Trophoblast cell (in vitro differentiated cells and primary cell): Measurements from ENCODE around the gene KPNA4.

Experiments
- DNase-seq, 2 donors: peaks; one replicate each; pipeline ENCODE4 v3.0.0-alpha.2; 2016
- H2AFZ ChIP-seq: 2 replicates; pipeline ENCODE4 v1.6.1; 2013; ENCODE audit warnings: low read length, moderate library complexity, mild to moderate bottlenecking; ENCODE audit not compliant: insufficient read depth, poor library complexity
- H2AK5ac ChIP-seq: 2 replicates; pipeline ENCODE4 v1.6.1; 2013; ENCODE audit warnings: mild to moderate bottlenecking, low read length
- H2BK120ac ChIP-seq: 2 replicates; pipeline ENCODE4 v1.6.1; 2013; ENCODE audit warnings: low read length, mild to moderate bottlenecking, moderate library complexity; ENCODE audit not compliant: insufficient read depth, poor library complexity
- H2BK12ac ChIP-seq: 2 replicates; pipeline ENCODE4 v1.6.1; 2013; ENCODE audit warnings: mild to moderate bottlenecking, low read length, moderate library complexity
- H2BK5ac ChIP-seq: 2 replicates; pipeline ENCODE4 v1.6.1; 2013; ENCODE audit warnings: low read length, low read depth, moderate library complexity, mild to moderate bottlenecking; ENCODE audit not compliant: poor library complexity
- H3K14ac ChIP-seq: 2 replicates; pipeline ENCODE4 v1.6.1; 2013; ENCODE audit warnings: mild to moderate bottlenecking, low read length
- H3K18ac ChIP-seq: 2 replicates; pipeline ENCODE4 v1.6.1; 2013; ENCODE audit warnings: mild to moderate bottlenecking, low read length
- H3K23ac ChIP-seq: 2 replicates; pipeline ENCODE4 v1.6.1; 2013; ENCODE audit warnings: low read length
- H3K27ac ChIP-seq: 2 replicates; pipeline ENCODE4 v1.5.1; 2013; ENCODE audit warnings: low read depth, mild to moderate bottlenecking, inconsistent platforms, low read length, moderate library complexity
- H3K27me3 ChIP-seq: 2 replicates; pipeline ENCODE4 v1.6.1; 2013; ENCODE audit warnings: inconsistent platforms, mild to moderate bottlenecking, low read length, moderate library complexity; ENCODE audit not compliant: insufficient read depth
- H3K36me3 ChIP-seq, 2 experiments: 1 replicate in 1 of 2; 2 replicates in 1 of 2; pipeline ENCODE4 v1.6.1; 2013; ENCODE audit warnings: low read length in 2 of 2, mild to moderate bottlenecking in 2 of 2, moderate library complexity in 1 of 2; ENCODE audit not compliant: insufficient read depth in 2 of 2, control insufficient read depth in 1 of 2
- H3K4ac ChIP-seq: 2 replicates; pipeline ENCODE4 v1.6.1; 2013; ENCODE audit warnings: low read depth, mild to moderate bottlenecking, low read length, moderate library complexity
- H3K4me1 ChIP-seq, 2 experiments: 1 replicate in 1 of 2; 2 replicates in 1 of 2; pipeline ENCODE4 v1.6.1; 2013; ENCODE audit warnings: low read length in 2 of 2, mild to moderate bottlenecking in 2 of 2, moderate library complexity in 1 of 2; ENCODE audit not compliant: insufficient read depth in 2 of 2, control insufficient read depth in 1 of 2
- H3K4me2 ChIP-seq: 2 replicates; pipeline ENCODE4 v1.6.1; 2013; ENCODE audit warnings: inconsistent platforms, mild to moderate bottlenecking, low read length, moderate library complexity
- H3K4me3 ChIP-seq: 2 replicates; pipeline ENCODE4 v1.5.1; 2013; ENCODE audit warnings: mild to moderate bottlenecking, low read depth, low read length, inconsistent platforms
- H3K79me1 ChIP-seq: one replicate; pipeline ENCODE4 v1.6.1; 2013; ENCODE audit warnings: low read length
- H3K79me2 ChIP-seq: 2 replicates; pipeline ENCODE4 v1.6.1; 2013; ENCODE audit warnings: low read length, mild to moderate bottlenecking; ENCODE audit not compliant: control insufficient read depth, insufficient read depth, poor library complexity
- H3K9ac ChIP-seq: 2 replicates; pipeline ENCODE4 v1.6.1; 2013; ENCODE audit warnings: mild to moderate bottlenecking, low read length
- H3K9me3 ChIP-seq: 2 replicates; pipeline ENCODE4 v1.6.1; 2013; ENCODE audit warnings: low read depth, mild to moderate bottlenecking, control low read depth, inconsistent platforms, low read length; ENCODE audit not compliant: insufficient read depth
- H4K12ac ChIP-seq: 2 replicates; pipeline ENCODE4 v1.6.1; 2013; ENCODE audit warnings: low read depth, mild to moderate bottlenecking, low read length, moderate library complexity
- H4K8ac ChIP-seq: 2 replicates; pipeline ENCODE4 v1.6.1; 2013; ENCODE audit warnings: low read depth, mild to moderate bottlenecking, low read length, moderate library complexity
- H4K91ac ChIP-seq: one replicate; pipeline ENCODE4 v1.6.1; 2013; ENCODE audit warnings: low read depth, mild to moderate bottlenecking, low read length, moderate library complexity
- WGBS: extraction: QIAGEN DNeasy Blood & Tissue Kit; methylation state at CpG from one replicate; pipeline ENCODE4 v1.1.7; 2013; ENCODE audit warnings: missing lambda C conversion rate; ENCODE audit not compliant: insufficient read length, insufficient coverage; ENCODE audit errors: extremely low coverage; 5-methylcytosine and 5-hydroxymethylcytosine counted together

KPNA4 gene

DNA sequence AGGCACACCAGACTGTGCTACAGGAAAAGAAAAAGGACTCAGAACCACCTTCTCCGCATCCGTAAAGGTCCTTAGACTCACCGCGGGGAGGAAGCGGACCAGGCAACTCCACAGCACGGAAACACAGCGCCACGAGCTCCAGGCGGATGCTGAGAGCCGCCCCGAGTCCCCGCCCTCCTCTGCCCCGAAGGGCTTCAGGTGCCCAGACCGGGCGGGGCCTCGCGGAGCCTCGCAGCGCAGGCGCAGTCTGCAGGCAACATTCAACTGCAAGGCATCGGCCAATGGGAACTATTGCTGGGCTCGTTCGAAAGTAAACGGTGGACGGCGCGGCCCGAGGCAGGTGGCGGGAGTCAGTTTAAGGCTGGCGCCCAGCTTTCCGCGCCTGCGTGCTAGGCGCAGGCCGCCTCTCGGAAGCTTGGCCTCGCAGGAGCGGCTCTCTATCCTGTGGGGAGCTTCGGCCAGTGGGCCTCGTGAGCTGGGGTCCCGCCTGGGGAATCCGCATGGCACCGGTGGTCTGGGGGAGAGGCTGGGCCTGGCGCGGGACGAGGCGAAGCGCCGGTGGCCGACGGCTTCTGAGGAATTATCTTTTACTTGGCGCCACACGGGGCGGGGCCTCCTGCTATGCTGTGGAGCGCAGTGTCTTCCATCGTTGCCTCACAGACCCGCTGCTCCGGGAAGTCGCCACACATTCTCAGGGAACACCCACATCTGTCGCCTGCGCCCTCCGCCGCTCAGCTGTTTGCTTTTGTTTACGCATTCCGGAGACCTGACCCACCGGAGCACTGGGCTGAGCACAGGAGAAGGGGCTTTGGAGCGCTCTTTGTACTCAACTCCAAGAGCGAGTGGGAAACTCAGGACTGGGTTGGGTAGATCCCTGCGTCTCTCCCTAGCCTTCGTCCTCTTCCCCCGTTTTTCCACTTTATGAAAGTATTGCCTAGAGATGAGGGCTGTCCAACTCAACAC lies 115.5 kb downstream of the KPNA4 start, which contains the start of gene TRIM59:
Gene TRIM59, minus strand, starts transcription at position 151 of the 963 bp plus-strand sequence. CDS start 10,603 bp downstream, outside the sequence.
- no peaks in the 10 kb centered on the region for H3K9me3 ChIP-seq
- H4K12ac ChIP-seq, result peak within 1 kb of the TSS; percentile 67
- H3K4me3 ChIP-seq, result peak within 1 kb of the TSS; percentile 91
- H3K9ac ChIP-seq, result peak within 1 kb of the TSS; percentile 67
- H3K23ac ChIP-seq, result no peak within 1 kb of the TSS
- H3K79me1 ChIP-seq, result peaks cover 11% of the 10 kb centered on the region
- peak within 1 kb of the TSS; percentile 93 for H3K27ac ChIP-seq
- peak within 1 kb of the TSS; percentile 79 for H3K14ac ChIP-seq
- peak within 1 kb of the TSS; percentile 82 for H2BK5ac ChIP-seq
- H3K27me3 ChIP-seq, result no peaks in the 10 kb centered on the region
- peak within 1 kb of the TSS; percentile 40 for H2BK120ac ChIP-seq
- H3K4me2 ChIP-seq, result peak within 1 kb of the TSS; percentile 65
- peaks cover 14% of the 10 kb centered on the region for H3K79me2 ChIP-seq
- peak within 1 kb of the TSS; percentile 87 for H4K91ac ChIP-seq
- peak within 1 kb of the TSS; percentile 75 for H2AFZ ChIP-seq
- peak within 1 kb of the TSS; percentile 77 for H3K18ac ChIP-seq
- H3K4me1 ChIP-seq, result peaks cover 7 to 14% of the 10 kb centered on the region in 2 experiments
- WGBS, result no CpG with 5 or more reads among the region's 71 CpGs
- H3K36me3 ChIP-seq, result peaks cover 7 to 8% of the 10 kb centered on the region in 2 experiments
- peak; percentile 91 to 92 for DNase-seq
- peak within 1 kb of the TSS; percentile 43 for H3K4ac ChIP-seq
- H4K8ac ChIP-seq, result peak within 1 kb of the TSS; percentile 88
- H2AK5ac ChIP-seq, result peak within 1 kb of the TSS; percentile 11
- no peak within 1 kb of the TSS for H2BK12ac ChIP-seq

DNA sequence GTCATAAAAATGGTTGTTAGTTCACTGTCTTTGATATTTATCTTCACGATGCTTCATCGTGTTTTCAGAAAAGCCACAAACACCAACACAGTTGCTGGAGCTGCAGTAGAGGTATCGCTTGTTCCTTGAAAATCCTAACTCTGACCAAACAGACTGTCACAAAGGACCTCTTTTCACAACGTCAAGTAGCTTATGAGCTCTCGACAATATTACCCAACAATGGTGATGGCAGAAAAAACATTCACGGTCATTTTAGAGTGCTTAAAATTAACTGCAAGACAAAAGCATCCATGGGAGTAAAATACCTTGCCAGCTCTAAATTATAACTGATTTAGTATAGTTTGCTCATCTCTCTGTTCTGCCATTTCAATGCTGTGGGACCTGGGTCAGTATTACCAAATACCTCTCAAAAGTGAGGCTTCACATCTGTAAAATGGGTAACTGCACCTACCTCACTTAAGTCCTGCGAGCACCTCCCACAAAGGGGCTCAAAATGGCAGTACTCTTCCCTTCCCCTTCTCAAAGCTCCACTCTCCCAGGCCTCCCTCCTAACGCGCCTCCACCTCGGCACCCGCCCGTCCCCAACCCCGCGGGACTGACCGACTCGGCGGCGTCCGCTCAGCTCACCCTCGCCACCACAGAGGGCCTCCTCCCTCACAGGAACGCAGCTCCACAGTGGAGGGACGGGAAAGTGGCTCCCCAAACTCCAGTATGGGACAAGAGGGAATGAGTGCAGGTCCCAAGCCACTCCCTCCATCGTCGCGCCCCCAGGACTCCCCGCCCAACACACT lies 116.3 kb downstream of the KPNA4 start:
- Histone ChIP-seq H3K4me2 (peak overlapping the region; percentile 65), H3K27me3 (no peaks in the 10 kb centered on the region), H3K14ac (peak overlapping the region; percentile 66), H4K8ac (peak overlapping the region; percentile 75), H3K9ac (peak overlapping the region; percentile 67), H4K12ac (peak overlapping the region; percentile 67), H4K91ac (peak overlapping the region; percentile 87), H2BK120ac (peak overlapping the region; percentile 20), H2AK5ac (peak overlapping the region; percentile 11), H2BK12ac (no peak overlapping the region), H3K4me1 (peaks cover 7 to 14% of the 10 kb centered on the region in 2 experiments), H3K79me1 (peaks cover 11% of the 10 kb centered on the region), H3K23ac (no peak overlapping the region), H3K18ac (peak overlapping the region; percentile 76), H3K9me3 (no peaks in the 10 kb centered on the region), H2BK5ac (peak overlapping the region; percentile 82), H3K4ac (peak overlapping the region; percentile 43), H3K4me3 (peak overlapping the region; percentile 91), H3K79me2 (peaks cover 14% of the 10 kb centered on the region), H3K27ac (peak overlapping the region; percentile 93), H3K36me3 (peaks cover 8 to 9% of the 10 kb centered on the region in 2 experiments), H2AFZ (peak overlapping the region; percentile 68)
- no CpG with 5 or more reads among the region's 26 CpGs for WGBS
- no peak for DNase-seq

DNA sequence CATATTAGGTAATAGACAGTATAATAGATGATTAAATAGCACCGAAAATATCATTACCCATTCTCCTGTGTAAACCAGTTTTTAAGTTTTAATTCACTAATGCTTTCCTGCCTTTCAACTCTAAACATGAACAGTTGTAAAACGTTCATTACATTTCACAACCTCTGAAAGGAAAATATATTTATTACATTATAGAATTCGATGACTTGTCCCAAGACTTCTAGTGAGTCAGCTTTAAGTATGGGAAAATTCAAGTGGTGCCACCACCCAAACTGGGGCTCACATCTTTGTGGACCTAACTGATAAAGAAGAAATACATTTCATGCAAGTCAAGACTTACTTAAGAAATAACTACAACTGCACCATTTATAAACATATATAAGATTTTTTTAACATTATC lies 117.8 kb downstream of the KPNA4 start:
- H3K23ac ChIP-seq, result no peak overlapping the region
- H4K91ac ChIP-seq, result no peak overlapping the region
- H3K4me1 ChIP-seq, result peaks cover 7 to 14% of the 10 kb centered on the region in 2 experiments
- H3K18ac ChIP-seq, result no peak overlapping the region
- no peak overlapping the region for H3K4me3 ChIP-seq
- no peak overlapping the region for H3K14ac ChIP-seq
- no peaks in the 10 kb centered on the region for H3K27me3 ChIP-seq
- DNase-seq, result no peak
- no peaks in the 10 kb centered on the region for H3K9me3 ChIP-seq
- H3K4me2 ChIP-seq, result no peak overlapping the region
- WGBS, result no CpG with 5 or more reads among the region's 3 CpGs
- H2BK120ac ChIP-seq, result no peak overlapping the region
- H3K9ac ChIP-seq, result no peak overlapping the region
- H2BK5ac ChIP-seq, result no peak overlapping the region
- peaks cover 9 to 13% of the 10 kb centered on the region in 2 experiments for H3K36me3 ChIP-seq
- no peak overlapping the region for H2AFZ ChIP-seq
- H3K79me1 ChIP-seq, result peaks cover 11% of the 10 kb centered on the region
- no peak overlapping the region for H4K8ac ChIP-seq
- H4K12ac ChIP-seq, result no peak overlapping the region
- H3K27ac ChIP-seq, result no peak overlapping the region
- H3K4ac ChIP-seq, result no peak overlapping the region
- H3K79me2 ChIP-seq, result peaks cover 14% of the 10 kb centered on the region
- H2AK5ac ChIP-seq, result no peak overlapping the region
- no peak overlapping the region for H2BK12ac ChIP-seq

DNA sequence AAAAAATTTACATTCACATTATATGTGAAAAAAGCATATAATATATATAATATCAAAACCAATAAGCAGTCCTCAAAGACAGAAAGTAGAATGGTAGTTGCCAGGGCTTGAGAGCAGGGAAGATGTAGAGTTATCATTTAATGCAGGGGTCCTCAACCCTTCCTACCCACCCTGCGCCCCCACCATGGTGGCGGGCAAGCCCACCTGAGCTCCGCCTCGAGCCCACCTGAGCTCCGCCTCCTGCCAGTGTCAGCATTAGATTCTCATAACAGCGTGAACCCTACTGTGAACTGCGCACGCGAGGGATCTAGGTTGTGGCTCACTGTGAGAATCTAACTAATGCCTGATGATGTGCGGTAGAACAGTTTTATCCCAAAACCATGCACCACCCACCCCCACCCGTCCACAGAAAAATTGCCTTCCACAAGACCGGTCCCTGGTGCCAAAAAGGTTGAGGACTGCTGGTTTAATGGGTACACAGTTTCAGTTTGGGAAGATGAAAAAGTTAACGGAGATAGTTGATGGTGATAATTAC lies 118.8 kb downstream of the KPNA4 start:
- Histone ChIP-seq H2BK120ac (no peak overlapping the region), H3K27me3 (no peaks in the 10 kb centered on the region), H3K36me3 (peaks cover 11 to 13% of the 10 kb centered on the region in 2 experiments), H3K4ac (peak overlapping the region; percentile 97), H2BK12ac (no peak overlapping the region), H3K18ac (no peak overlapping the region), H3K79me1 (peaks cover 11% of the 10 kb centered on the region), H3K79me2 (peaks cover 14% of the 10 kb centered on the region), H4K8ac (peak overlapping the region; percentile 29), H4K91ac (no peak overlapping the region), H4K12ac (no peak overlapping the region), H3K4me1 (peaks cover 7 to 14% of the 10 kb centered on the region in 2 experiments), H3K9ac (peak overlapping the region; percentile 53), H3K4me2 (no peak overlapping the region), H3K4me3 (no peak overlapping the region), H2BK5ac (no peak overlapping the region), H3K23ac (peak overlapping the region; percentile 97), H2AFZ (no peak overlapping the region), H3K27ac (no peak overlapping the region), H3K9me3 (no peaks in the 10 kb centered on the region), H3K14ac (no peak overlapping the region), H2AK5ac (no peak overlapping the region)
- WGBS, result no CpG with 5 or more reads among the region's 13 CpGs
- DNase-seq, result no peak
